HG03097 (cell line): ENCODE data around the gene HCRTR2.
"Not testable (repeated sequence)": the region's sequence is repeated elsewhere in the genome, so short reads cannot be mapped to it uniquely, and the experiment has no call there.

Experiments
- ATAC-seq: cut with Tn5 transposase; IDR thresholded peaks from one replicate; pipeline ENCODE4 v1.9.1; 2021; ENCODE audit not compliant: unreplicated experiment, low FRiP score

HCRTR2 gene

DNA sequence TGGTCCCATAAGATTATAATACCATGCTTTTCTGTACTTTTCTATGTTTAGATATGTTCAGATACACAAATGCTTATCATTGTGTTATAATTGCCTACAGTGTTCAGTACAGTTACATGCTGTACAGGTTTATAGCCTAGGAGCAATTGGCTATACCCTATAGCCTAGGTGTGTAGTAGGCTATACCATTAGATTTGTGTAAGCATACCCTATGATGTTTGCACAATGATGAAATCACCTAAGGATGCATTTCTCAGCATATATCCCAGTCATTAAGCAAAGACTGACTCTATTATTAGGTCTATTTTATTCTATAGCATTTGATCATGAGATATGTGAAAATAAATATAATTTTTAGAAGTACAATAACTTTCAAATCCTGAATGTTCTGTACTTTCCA, 36.6 kb downstream of the HCRTR2 start:
- ATAC-seq, result no peak

DNA sequence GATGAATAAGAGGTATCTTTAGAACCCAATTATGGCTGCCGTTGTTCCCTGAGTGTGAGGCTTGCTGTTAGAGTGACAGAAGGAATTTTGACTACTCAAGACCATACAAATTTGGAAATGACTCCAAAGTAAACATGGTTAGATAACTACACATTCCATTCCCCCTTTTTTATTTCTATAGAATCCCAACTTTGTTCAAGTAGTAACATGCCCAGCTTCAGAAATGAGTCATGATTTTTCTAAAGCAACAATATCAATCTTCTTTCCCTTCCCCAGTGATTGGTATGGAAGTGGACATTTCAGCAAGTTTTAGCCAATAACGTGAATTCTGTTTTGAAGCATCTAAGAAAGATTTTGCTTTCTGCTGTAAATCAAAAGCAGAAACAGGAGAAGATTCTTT, 37.8 kb downstream of the HCRTR2 start:
- no peak for ATAC-seq

DNA sequence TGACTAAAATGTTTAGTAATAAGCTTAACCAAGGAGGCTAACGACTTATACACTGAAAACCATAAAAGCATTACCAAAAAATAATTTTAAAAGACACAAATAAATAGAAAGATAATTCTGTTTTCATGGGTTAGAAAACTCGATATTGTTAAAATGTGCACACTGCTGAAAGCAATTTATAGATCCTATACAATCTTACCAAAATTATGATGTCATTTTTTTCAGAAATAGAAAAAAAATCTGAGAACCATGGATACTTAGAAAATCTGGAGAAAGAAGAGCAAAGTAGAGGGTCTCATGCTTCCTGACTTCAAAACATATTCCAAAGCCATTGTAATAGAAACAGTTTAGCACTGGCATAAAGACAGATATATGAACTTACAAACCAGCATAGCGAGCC, 46.6 kb downstream of the HCRTR2 start:
- ATAC-seq, result no peak

DNA sequence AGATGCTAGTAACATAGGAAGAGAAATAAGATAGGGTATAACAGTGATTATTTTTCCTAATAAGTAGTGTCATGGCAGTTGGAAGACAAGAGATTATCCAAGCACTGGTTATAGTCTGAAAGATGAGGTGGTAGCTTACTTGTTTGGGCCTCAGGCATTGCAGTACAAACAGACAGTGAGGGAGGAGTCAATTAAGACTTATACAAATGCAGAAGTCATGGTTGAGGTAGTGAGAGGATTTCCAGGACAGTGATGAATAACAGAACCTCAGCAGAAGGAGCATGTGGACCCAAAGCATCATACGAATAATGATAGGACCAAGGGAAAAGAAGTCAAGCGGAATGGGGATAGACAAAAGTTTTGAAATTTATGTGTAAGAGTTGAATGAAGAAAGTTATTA, 53.5 kb downstream of the HCRTR2 start:
- ATAC-seq, result no peak

DNA sequence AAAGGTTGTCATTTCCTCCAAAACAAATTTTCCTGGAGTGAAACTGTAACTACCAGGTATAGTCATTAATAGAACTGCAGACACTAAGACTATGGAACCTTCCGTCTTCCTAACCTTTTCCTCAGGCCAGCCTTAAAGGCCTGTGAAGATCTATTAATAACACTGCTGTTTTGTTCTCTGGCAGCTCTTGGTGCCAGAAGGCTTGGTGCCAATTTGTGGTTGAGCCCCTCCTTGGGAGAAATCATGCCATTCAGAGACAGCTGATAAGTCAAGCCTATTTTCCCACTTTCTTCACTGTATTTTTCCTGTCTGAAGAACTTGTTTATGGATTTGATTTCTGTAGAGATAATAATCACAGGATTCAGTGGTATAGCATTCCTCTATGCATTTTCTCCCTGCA, 64.8 kb downstream of the HCRTR2 start:
- no peak for ATAC-seq

DNA sequence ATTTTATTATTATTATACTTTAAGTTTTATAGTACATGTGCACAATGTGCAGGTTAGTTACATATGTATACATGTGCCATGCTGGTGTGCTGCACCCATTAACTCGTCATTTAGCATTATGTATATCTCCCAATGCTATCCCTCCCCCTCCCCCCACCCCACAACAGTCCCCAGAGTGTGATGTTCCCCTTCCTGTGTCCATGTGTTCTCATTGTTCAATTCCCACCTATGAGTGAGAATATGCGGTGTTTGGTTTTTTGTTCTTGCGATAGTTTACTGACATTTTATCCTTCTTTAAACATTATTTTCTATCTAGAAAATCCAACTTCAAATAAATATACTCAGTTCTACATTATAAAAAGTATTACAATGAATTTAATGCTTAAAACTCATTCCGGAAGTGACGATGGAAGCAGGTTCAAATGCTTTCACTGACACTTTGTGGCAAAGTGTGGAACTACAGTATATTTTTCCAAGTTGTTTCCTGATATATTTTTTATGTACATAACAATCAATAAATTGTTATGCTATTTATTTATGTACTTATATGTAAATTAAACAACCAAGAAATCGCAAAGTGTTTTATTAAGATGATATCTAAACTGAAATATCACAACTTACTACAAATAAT, 66.8 kb downstream of the HCRTR2 start:
- not testable (repeated sequence) for ATAC-seq

DNA sequence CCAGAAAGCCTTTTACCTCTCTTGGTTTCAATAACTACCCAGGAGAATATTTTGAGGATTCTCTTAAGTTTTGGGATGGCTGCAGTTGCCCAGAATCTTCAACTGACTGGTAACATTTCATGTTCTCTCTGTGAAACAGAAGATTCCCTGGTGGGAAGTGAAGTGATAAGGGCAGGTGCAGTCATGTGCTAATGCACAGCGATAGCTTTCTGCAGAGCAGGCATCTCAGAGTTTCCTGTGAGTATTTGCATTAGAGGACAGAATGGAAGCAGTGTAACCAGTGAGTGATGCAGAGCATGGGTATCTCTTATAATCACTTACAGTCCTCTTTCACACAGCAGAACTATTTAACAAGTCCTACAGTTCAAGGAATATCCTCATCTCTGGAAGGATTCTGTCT, 76.1 kb downstream of the HCRTR2 start:
- ATAC-seq, result no peak

DNA sequence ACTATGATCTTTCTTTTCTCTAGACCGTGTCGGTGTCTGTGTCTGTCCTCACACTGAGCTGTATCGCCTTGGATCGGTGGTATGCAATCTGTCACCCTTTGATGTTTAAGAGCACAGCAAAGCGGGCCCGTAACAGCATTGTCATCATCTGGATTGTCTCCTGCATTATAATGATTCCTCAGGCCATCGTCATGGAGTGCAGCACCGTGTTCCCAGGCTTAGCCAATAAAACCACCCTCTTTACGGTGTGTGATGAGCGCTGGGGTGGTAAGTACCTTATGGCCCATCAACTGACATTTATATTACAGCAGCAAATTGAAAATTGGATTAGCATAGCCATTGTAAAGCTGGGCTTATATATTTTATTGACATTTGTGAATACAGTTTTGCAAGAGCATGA, 80.8 kb downstream of the HCRTR2 start:
- ATAC-seq, result no peak

DNA sequence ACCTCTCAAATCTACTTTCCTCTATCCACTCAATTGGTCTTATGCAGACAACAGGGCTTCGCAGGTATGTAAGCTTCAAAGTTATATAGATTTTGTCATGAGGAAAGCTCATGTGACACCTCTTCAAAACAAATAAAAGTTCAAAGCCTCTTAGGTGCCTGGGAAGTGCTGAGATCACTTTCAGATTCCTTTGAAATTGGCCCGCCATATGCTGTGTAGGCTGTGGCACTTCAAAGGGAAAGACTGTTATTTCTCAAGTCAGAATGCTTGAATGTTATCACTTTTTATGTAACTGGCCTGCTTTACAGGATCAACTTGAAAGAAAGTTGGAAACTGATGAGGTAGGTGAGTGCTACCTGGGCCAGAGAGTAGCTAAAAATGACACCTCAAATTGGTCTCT, 85.9 kb downstream of the HCRTR2 start:
- no peak for ATAC-seq

DNA sequence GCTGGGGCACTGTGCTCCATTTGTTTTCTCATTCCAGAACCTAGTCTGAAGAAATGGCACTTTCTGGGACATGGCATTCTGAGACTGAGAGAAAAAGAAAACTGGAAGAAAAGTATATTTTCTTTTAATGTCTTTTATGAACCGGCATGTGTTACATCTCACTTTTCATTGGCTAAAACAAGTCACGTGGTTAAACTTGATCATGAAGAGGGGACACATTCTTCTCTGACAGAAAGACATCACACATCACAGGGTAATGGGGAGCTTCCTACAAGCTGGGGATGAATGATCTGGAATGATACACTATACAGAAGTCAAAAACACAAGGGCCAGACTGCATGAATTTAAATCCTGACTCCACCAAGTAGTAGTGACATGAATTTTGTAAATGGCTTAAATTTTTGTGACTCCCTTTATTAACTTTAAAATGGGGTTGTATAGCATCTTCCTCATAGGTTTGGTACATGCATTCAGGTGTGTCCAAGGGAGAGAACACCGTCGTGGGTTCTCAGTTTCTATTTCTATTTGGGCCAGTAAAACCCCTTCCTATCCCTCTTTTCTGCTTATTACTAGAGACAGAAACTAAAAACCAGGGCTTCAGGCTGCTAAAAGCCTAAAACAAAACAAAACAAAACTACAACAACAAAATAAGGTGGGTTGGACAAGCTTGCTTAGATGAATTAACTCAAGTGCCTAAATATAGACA, 91.2 kb downstream of the HCRTR2 start:
- no peak for ATAC-seq

DNA sequence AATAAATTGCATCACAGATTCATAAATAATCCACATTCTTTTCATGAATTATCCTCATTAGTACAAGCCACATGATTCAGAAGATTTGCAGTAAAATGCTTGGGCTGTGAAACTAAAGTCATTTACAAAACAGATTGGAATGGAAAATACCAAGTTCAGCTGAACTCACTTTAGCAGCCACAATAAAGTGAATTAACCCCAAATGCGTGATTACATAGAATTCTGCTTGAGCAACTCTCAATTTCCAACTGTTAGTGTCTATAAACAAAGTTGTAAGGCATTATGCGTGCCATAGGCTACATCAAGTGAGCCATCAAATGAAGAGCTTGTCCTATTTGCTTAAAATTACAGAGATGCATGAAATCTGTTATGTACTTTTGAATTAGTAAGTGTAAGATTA, 92.6 kb downstream of the HCRTR2 start:
- ATAC-seq, result no peak

DNA sequence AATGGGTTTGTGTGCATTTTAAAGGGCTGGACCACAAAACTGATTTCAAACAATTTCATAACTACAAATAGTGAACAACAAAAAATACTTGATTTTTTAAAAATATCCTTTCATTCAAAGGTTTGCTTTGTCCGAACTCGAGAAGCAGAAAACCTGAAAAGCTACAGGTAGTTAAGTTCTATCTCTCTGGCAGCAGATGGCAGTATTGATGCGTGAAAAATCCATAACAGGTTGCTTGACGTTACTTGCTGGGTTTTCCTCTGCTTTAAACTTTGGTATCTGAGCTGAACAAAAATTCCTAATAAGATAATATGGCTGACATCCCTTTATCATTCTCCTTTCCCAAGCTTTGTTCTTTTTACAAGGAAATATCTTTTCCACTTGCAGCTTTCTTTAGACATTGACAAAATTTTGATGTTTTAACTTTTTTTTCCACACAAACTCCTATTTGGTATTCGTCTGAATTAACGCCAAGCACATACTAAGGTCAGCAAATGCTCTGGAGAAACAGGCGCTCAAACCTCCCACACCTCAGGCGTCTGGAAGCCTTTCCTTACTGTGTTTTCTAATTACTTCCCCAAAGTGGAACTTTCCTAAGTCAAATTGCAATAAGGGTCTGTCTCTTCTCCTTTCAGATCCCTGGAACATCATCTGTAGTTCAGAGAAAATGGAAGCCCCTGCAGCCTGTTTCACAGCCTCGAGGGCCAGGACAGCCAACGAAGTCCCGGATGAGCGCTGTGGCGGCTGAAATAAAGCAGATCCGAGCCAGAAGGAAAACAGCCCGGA, 102.6 kb downstream of the HCRTR2 start:
- ATAC-seq, result no peak

DNA sequence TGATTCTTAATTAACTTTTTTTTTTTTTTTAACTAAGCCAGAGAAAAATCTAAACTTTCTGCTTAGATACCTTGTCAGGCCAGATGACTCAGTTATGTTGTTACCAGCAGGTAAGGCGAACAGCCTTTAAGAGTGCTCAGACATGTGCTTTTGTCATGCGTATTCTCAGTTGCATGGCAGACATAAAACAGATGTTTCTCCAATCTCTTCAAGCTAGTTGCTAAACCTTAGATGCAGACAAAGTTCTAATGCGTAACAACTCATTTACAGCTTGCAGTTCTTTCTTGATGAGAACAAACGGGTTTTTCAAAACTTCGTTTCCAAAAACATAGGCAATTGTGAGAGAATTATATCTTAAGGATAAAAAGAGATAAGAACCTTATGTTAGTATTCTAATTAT, 103.3 kb downstream of the HCRTR2 start:
- ATAC-seq, result no peak

DNA sequence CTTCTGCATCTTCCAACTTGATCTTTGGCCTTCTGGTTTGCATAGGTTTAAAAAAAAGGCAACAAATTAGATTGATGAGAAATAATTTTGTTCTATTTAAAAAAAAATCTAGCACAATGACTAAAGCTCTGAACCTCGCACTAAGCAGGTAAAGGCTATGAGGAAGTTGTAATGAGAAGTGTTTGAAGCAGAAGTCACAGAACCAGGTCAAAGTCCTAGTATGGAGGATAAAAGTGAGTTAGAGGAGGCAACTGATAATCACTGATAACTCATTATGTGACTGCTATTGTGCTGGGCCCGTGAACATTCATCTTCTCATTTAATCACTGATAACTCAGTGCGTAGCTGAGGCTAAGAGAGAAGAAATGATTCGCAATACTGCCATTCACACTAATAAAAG, 106.9 kb downstream of the HCRTR2 start:
- ATAC-seq, result no peak

DNA sequence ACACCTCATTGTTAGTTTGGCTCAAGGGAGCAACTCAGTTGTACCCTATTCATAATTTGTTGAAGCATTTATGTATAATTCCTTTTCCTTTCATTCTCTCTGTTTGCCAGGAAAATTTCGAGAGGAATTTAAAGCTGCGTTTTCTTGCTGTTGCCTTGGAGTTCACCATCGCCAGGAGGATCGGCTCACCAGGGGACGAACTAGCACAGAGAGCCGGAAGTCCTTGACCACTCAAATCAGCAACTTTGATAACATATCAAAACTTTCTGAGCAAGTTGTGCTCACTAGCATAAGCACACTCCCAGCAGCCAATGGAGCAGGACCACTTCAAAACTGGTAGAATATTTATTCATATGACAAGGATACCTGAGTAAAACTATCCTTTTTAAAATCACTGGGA, 107.8 kb downstream of the HCRTR2 start:
- ATAC-seq, result no peak

DNA sequence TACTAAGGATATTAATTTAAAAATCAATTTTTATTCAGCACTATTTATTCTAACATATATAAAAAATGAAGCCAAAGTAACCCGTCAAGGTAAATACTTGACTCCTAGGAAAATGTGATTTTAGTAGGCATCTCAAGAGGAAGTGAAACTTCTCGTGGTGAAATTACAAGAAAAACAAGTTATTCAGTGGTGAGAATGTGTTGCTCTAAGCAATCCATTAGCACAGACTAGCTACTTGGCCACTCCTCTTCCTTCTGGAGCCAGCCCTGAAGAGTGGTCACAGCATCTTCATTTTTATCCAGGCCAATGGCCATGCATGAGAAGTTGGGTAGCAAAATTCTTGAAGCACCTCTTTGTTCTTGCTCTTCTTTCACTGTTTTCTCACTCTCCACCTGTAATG, 112.5 kb downstream of the HCRTR2 start:
- no peak for ATAC-seq

DNA sequence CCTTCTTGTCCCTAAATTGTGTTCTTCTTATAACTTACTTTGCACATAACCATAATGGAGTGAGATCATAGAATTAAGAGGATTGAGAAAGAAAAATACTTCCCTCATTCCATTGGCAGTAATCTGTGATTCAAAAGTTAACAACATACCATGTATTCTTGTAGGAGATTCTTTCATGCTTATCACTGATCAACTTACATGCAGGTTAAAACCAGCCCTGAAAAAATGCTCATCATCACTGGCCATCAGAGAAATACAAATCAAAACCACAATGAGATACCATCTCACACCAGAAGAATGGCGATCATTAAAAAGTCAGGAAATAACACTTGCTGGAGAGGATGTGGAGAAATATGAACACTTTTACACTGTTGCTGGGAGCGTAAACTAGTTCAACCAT, 116.4 kb downstream of the HCRTR2 start:
- ATAC-seq, result no peak

DNA sequence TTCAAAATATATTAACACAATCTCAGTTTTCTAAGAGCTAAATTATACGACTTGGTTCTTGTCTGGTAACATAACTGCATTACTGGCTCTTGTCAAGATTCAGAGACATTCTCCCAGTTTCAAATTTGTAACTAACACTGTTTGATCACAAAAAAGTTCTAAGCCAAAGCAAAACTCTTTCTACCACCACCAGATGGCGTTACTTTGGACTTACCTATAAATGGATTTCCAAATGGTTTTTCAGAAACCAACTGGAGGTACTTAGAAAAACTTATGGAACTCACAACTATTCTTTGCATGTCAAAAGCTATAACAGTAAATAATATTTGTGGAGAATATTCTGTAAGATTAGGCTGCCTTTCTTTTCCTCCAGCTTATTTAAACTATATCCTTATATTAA, 118.8 kb downstream of the HCRTR2 start:
- no peak for ATAC-seq

DNA sequence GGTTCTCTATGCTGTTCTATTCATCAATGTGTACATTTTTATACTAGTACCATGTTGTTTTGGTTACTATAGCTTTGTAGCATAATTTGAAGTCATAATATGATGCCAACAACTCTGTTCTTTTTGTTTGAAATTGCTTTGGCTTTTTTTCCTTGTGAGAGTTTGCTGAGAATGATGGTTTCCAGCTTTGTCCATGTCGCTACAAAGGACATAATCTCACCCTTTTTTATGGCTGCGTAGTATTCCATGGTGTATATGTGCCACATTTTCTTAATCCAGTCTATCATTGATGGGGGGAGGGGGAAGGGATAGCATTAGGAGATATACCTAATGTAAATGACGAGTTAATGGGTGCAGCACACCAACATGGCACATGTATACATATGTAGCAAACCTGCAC, 122.9 kb downstream of the HCRTR2 start:
- ATAC-seq, result not testable (repeated sequence)

DNA sequence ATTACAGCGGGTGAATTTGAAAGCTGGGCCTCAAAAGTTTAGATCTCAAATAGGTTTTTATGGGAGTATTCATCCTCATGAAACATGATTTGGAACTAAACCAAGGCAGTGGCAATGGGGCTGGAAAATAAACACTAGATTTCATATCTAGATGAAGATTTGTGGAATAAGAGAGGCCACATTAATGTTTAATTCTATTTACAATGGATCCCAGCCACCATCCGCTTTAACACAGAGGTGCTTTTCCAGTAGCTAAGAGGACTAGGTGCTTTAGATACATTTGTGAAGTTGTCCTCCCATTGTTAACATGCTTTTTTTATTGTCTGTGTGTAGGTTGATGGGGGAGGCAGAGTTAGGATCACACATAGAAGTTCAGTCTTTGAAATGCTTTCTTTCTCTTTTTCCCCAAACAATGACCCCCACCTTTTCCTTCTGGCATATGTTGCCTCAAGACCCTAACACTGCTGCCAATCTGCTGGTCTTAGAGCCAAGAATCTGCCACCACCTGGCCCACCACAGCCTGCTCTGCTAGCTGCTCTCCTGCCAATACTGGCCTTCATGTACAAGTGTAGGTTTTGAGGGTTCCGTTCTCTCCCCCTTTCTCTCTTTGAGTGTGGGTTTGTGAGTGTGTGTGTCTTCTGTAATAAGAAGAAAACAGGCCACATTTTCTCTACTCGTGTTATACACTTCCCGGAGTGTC, 125.1 kb downstream of the HCRTR2 start:
- no peak for ATAC-seq

DNA sequence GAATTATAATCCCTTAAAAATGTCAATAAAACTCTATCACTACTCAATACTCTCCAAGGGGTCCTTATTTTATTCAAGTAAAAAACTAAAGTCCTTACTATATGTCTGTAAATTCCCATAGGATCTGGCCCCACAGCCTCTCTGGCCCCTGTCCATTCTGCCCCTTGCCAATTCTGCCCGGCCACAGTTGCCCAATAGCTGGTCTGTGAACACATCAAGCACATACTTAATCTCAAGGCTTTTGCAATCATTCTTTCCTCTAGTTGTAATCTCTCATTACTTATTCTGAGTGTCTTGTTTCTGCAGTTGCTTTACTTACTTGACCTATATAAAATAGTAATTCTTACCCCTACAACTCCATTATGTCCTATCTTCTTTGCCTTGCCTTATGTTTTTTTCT, 130.4 kb downstream of the HCRTR2 start:
- ATAC-seq, result no peak
